Astrocyte (in vitro differentiated cells and primary cell): ENCODE data around the gene PGC. TPM values are rescaled to one million over a fixed set of nuclear protein-coding genes. Genes with fewer than 3 reads are reported as not detected.

ENCODE experiments used
- DNase-seq: peaks from one replicate; pipeline ENCODE4 v3.0.0-alpha.2; 2010; ENCODE audit warnings: low read depth
- FAIRE-seq: peaks from 2 replicates; lab custom pipeline; 2011; peaks lifted over from hg19 to GRCh38; lab: Jason Lieb, UNC
- H2AFZ ChIP-seq: 2 replicates; pipeline ENCODE4 v1.6.0; 2012; ENCODE audit warnings: low read depth, low read length, inconsistent platforms
- H3K27ac ChIP-seq: 2 replicates; pipeline ENCODE4 v1.5.1; 2011; ENCODE audit warnings: low read depth, low read length, inconsistent platforms
- H3K27me3 ChIP-seq: 2 replicates; pipeline ENCODE4 v1.6.0; 2011; ENCODE audit warnings: low read length, inconsistent platforms; ENCODE audit not compliant: insufficient read depth
- H3K36me3 ChIP-seq: 2 replicates; pipeline ENCODE4 v1.5.1; 2011; ENCODE audit warnings: low read length, inconsistent platforms; ENCODE audit not compliant: insufficient read depth
- H3K4me1 ChIP-seq: 2 replicates; pipeline ENCODE4 v1.5.1; 2011; ENCODE audit warnings: low read length, inconsistent platforms; ENCODE audit not compliant: insufficient read depth
- H3K4me2 ChIP-seq: 2 replicates; pipeline ENCODE4 v1.6.0; 2012; ENCODE audit warnings: low read length, inconsistent platforms
- H3K4me3 ChIP-seq: 2 replicates; pipeline ENCODE4 v1.5.1; 2011; ENCODE audit warnings: low read depth, mild to moderate bottlenecking, low read length, inconsistent platforms; ENCODE audit not compliant: insufficient read depth
- H3K79me2 ChIP-seq: 2 replicates; pipeline ENCODE4 v1.6.0; 2012; ENCODE audit warnings: mild to moderate bottlenecking, low read length, inconsistent platforms; ENCODE audit not compliant: insufficient read depth
- H3K9ac ChIP-seq: 2 replicates; pipeline ENCODE4 v1.6.0; 2012; ENCODE audit warnings: mild to moderate bottlenecking, low read length, inconsistent platforms
- H3K9me3 ChIP-seq: 2 replicates; pipeline ENCODE4 v1.5.1; 2012; ENCODE audit warnings: low read depth, mild to moderate bottlenecking, low read length, inconsistent platforms; ENCODE audit not compliant: insufficient read depth
- H4K20me1 ChIP-seq: 2 replicates; pipeline ENCODE4 v1.6.0; 2012; ENCODE audit warnings: low read length, inconsistent platforms; ENCODE audit not compliant: insufficient read depth
- H3K27ac Mint-ChIP-seq: one replicate; pipeline ENCODE4 v1.8.0; 2021; ENCODE audit warnings: mild to moderate bottlenecking, mixed read lengths; ENCODE audit not compliant: unreplicated experiment
- H3K27me3 Mint-ChIP-seq: one replicate; pipeline ENCODE4 v1.8.0; 2021; ENCODE audit warnings: low read depth, mixed read lengths; ENCODE audit not compliant: unreplicated experiment
- H3K36me3 Mint-ChIP-seq: one replicate; pipeline ENCODE4 v1.8.0; 2021; ENCODE audit warnings: low read depth, mixed read lengths; ENCODE audit not compliant: unreplicated experiment
- H3K4me1 Mint-ChIP-seq: one replicate; pipeline ENCODE4 v1.8.0; 2021; ENCODE audit warnings: low read depth, mixed read lengths; ENCODE audit not compliant: unreplicated experiment
- H3K4me3 Mint-ChIP-seq: one replicate; pipeline ENCODE4 v1.8.0; 2021; ENCODE audit warnings: mild to moderate bottlenecking, moderate library complexity, mixed read lengths; ENCODE audit not compliant: unreplicated experiment
- H3K9me3 Mint-ChIP-seq: one replicate; pipeline ENCODE4 v1.8.0; 2021; ENCODE audit warnings: mild to moderate bottlenecking, mixed read lengths; ENCODE audit not compliant: unreplicated experiment
- EZH2 ChIP-seq: IDR thresholded peaks from 2 replicates; pipeline ENCODE4 v1.6.1; 2012; ENCODE audit warnings: mild to moderate bottlenecking, low read length, inconsistent platforms; ENCODE audit not compliant: insufficient read depth
- total RNA-seq: library from RNA; stranded (reverse); gene quantifications from 2 replicates; pipeline ENCODE4 v1.2.1, GENCODE V29; 2021
- TF ChIP-seq, protein P1 (sequence below): IDR thresholded peaks from 2 replicates; pipeline ENCODE4 v1.5.1; 2011; ENCODE audit warnings: low read depth, mild to moderate bottlenecking, inconsistent platforms, low read length, moderate library complexity; ENCODE audit not compliant: insufficient read depth

The PGC gene
- total RNA-seq, 1 donor from 2014 or later: not detected

GRCh38 chr6:41783106-41783780, 36.0 kb upstream of the PGC start:
- Histone ChIP-seq H3K4me2 (no peak overlapping the region), H3K9me3 (no peaks in the 10 kb centered on the region), H3K27me3 (no peaks in the 10 kb centered on the region), H3K79me2 (peaks cover 7% of the 10 kb centered on the region), H3K4me1 (peaks cover 17% of the 10 kb centered on the region), H2AFZ (no peak overlapping the region), H3K36me3 (no peaks in the 10 kb centered on the region), H3K27ac (no peak overlapping the region), H3K4me3 (no peak overlapping the region), H4K20me1 (peaks cover 9% of the 10 kb centered on the region), H3K9ac (no peak overlapping the region)
- FAIRE-seq (no peak), DNase-seq (no peak)
- Mint-ChIP-seq H3K27ac (no peak overlapping the region), H3K4me1 (peaks cover 7% of the 10 kb centered on the region), H3K27me3 (no peaks in the 10 kb centered on the region), H3K4me3 (no peak overlapping the region), H3K36me3 (peaks cover 1% of the 10 kb centered on the region), H3K9me3 (no peaks in the 10 kb centered on the region)
- no peak for TF ChIP-seq EZH2
- TF ChIP-seq, protein P1, sequence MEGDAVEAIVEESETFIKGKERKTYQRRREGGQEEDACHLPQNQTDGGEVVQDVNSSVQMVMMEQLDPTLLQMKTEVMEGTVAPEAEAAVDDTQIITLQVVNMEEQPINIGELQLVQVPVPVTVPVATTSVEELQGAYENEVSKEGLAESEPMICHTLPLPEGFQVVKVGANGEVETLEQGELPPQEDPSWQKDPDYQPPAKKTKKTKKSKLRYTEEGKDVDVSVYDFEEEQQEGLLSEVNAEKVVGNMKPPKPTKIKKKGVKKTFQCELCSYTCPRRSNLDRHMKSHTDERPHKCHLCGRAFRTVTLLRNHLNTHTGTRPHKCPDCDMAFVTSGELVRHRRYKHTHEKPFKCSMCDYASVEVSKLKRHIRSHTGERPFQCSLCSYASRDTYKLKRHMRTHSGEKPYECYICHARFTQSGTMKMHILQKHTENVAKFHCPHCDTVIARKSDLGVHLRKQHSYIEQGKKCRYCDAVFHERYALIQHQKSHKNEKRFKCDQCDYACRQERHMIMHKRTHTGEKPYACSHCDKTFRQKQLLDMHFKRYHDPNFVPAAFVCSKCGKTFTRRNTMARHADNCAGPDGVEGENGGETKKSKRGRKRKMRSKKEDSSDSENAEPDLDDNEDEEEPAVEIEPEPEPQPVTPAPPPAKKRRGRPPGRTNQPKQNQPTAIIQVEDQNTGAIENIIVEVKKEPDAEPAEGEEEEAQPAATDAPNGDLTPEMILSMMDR: no peak

DNA sequence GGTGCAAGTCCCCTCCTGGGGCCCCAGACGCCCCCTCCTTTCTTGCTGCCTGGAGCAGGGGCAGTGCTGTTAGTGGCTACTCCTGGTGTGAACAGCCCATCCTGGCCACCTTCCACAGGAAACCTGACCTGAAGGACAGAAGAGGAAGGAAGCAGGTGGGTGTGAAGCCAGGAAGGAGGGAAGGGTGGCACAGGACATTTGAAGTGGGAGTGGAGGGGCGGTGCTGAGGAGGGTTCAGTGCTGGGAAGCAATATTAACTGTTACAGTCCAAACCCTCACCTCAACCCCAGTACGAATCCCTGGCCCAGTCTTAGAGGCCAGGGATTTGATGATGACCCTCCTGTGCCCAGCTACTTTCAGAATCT, 34.2 kb upstream of the PGC start:
- no peak for FAIRE-seq
- no peaks in the 10 kb centered on the region for H3K27me3 Mint-ChIP-seq

More for the DNA sequence above, 34.2 kb upstream of the PGC start:
- Histone ChIP-seq H3K4me3 (no peak overlapping the region), H3K4me2 (peak overlapping the region; percentile 100), H4K20me1 (peaks cover 9% of the 10 kb centered on the region), H2AFZ (peak overlapping the region; percentile 64), H3K4me1 (peaks cover 17% of the 10 kb centered on the region), H3K27me3 (no peaks in the 10 kb centered on the region), H3K36me3 (no peaks in the 10 kb centered on the region), H3K27ac (no peak overlapping the region), H3K79me2 (no peaks in the 10 kb centered on the region), H3K9me3 (no peaks in the 10 kb centered on the region), H3K9ac (no peak overlapping the region)
- no peak for TF ChIP-seq EZH2
- TF ChIP-seq, protein P1: no peak
- no peak overlapping the region for H3K27ac Mint-ChIP-seq
- peak overlapping the region; percentile 80 for H3K4me3 Mint-ChIP-seq
- H3K4me1 Mint-ChIP-seq: peaks cover 7% of the 10 kb centered on the region
- peaks cover 2% of the 10 kb centered on the region for H3K36me3 Mint-ChIP-seq
- H3K9me3 Mint-ChIP-seq: no peaks in the 10 kb centered on the region
- DNase-seq: no peak
